A172 (cell line): ENCODE results near the gene CYBC1. TPM values are rescaled to one million over a fixed set of nuclear protein-coding genes. Genes with fewer than 3 reads are reported as not detected.
"Not testable (repeated sequence)": the region's sequence is repeated elsewhere in the genome, so short reads cannot be mapped to it uniquely, and the experiment has no call there.

ENCODE experiments used
- DNase-seq: peaks from one replicate; pipeline ENCODE4 v3.0.0-alpha.2; 2015; ENCODE audit warnings: low spot score
- total RNA-seq: library from RNA; depleted of rRNA; stranded (reverse); fragments of >200 nt; shearing (Covaris generic); gene quantifications from 2 replicates; pipeline ENCODE4 v1.2.3, GENCODE V29; 2014

Gene CYBC1
- total RNA-seq, 1 experiment from 2014 or later = 121 TPM

GRCh38 chr17:82479602-82480001 lies 29.1 kb upstream of the CYBC1 start:
- no peak for DNase-seq

DNA sequence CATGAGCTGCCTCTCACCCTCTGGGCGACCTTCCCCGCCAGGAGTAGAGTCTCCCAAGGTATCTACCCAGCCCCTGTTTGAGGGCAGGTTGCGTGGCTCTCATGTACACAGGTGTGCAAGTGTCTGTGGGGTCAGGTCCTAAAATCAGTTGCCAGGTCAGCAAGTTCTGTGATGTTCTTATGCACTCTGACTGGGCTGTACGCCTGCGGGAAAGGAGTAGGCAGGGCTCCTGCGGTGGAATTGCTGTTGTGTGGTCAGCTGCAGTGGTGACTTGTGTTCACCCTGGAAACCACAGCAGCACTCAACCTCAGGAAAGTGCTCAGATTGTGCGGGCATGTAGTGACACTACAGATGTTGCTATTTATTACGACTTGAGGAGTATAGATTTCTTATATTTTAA lies 27.4 kb upstream of the CYBC1 start:
- peak; percentile 25 for DNase-seq

GRCh38 chr17:82475458-82475857 lies 24.9 kb upstream of the CYBC1 start:
- DNase-seq = peak; percentile 56

DNA sequence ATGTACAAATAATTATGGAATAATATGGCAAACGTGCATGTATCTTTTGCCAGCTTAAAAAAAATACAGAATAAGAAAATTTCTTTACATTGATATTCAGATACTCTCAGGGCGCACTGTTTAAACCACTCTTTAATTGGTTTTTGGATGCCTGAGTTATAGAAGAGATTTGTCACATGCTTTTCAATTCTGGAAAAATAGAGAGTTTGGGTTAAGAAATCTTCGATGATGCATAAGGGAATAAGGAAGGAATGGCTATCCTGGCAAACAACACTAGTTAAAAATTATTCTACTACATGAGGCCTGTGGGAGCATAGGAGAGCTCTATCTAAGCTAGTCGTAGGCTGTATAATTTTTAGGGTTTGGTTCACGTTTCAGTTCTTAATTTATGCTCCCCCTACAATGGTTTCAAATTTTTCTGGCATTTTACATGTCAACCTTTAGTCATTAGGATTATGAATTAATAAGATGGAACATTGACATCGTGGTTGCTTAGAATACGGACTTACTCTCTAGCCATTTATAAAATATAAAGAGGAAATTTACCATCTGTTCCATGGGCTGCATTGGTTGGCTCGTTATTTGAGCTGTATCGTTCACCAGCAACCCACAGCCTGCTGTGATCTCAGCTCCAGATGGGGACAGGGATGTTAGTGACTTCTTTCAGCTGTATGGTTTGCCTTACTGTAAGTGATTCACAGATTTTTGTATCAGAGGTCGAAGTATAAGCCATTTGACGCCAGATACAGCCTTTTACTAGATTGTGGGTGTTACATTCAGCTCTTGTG lies 23.9 kb upstream of the CYBC1 start:
- DNase-seq = no peak

GRCh38 chr17:82470065-82470464 lies 19.5 kb upstream of the CYBC1 start:
- DNase-seq = no peak

DNA sequence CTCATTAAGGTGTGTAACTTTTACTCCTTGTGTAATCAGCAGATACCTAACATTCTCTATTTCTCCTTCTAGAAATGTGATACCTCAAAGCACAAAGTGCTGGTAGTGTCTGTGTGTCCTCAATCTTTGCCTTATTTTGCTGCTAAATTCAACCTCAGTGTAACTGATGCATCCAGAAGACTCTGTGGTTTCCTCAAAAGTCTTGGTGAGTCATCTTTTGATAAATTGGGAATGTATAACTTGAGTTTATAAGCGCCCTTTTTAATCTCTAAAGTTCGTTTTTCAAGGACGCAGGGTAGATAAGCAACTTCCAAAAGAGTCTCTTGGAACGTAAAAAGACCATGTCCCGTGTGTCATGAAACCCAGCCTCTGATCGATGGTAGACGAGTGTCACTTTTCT lies 18.1 kb upstream of the CYBC1 start:
- DNase-seq = no peak

- DNase-seq = no peak
These were observed 14.6 kb upstream of the CYBC1 start for GRCh38 chr17:82465023-82465603.

DNA sequence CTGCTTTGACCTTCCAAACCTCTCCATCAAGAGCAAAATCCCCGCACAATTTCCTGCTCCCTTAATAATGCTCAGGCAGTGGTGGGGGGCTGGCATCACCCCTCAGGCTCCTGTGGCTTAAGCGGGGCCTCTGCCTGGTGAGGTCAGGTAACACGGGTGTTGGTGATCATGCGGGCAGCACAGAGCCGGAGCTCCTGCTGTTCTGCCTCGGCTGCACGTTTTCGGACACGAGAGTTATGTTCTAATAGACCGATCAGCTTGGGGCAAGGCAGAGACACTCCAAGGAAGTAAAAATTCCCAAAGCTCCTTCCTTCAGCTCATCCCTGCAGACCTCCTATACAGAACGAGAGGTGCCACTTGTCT lies 14.0 kb upstream of the CYBC1 start:
- DNase-seq = no peak

DNA sequence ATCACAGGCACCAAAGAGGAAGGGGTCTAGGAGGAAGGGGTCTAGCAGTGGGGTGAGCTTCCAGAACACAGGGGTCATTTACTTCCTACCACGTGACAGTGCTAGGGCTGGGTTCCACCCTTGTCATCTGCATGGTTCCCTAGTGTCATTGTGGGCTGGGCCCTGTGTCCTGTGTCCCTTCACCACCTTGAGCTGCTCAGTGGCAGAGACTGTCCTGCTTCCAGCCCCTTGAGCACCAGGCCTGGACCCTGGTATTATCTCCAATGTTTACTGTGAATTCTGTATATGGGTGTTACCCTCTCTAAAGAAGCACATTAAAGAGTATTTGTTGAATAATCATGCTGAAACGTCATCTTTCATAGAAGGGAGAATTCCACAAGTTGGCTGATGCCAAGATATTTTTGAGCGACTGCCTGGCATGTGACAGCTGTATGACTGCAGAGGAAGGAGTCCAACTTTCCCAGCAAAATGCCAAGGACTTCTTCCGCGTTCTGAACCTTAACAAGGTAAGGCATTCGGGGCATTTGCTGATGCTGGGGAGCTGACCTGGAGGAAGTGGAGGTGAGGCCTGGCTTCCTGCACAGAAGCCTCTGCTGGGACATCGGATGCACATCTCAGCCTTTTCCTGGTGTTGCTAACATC lies 13.5 kb upstream of the CYBC1 start:
- DNase-seq = no peak

GRCh38 chr17:82463391-82463790 lies 12.8 kb upstream of the CYBC1 start:
- no peak for DNase-seq

DNA sequence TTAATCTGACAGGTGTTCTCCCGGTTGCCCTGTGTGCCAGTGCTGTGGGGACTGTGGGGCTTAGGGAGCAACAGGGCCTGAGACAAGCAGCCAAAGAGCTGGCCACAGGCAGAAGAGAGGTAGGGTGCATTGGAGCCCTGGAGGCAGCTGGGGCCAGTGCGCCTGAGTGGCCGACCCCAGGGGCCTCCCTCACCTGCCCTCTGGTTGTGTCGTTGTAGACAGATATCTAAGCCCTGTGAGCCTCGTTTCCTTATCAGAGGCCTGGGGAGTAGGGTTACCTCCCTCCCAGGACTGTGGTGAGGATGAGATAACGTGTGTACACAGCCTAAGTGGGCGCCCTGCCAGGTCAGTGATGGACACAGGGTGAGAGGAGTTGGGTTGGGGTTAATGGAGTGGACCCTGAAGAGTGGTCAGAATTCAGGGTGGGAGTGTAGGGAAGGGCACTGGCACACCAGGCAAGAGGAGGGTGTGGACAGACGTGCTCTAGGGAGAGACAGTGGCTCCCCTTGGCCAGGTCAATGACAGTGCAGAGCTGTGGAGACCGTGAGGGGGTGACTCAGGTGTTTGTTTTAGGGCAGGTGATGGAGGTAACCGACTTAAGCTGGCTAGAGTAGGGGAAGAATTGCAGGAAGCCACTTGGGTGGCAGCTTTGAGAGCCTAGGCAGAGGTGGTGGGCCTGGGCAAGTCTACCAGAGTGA lies 11.4 kb upstream of the CYBC1 start:
- DNase-seq = no peak

GRCh38 chr17:82459936-82460335 lies 9.4 kb upstream of the CYBC1 start:
- not testable (repeated sequence) for DNase-seq

DNA sequence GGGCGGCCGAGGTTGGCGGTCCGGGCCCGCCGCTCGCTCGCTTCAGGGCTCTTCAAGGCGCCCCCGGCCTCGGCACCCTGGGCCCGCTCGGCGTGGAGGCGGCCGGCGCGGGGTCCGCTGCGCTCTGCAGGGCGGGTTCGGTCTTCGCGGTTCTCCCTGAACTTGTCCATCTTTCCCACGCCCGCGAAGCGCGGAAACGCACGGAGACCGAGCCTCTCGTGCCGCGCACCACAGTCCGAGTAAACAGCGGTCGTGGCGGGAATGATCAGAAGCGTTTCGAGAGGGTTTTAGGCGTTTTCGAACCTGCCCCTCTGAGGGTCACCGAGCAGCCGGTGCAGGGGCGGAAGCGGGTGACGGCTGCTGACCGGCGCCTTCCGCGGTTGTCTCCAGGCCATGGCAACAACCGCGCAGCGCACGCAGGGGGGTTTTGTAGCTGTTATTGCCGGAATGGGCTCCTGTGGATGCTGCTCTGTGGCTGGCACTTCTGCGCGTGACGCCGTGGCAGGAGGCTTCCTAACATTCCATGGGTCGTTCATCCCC lies 8.4 kb upstream of the CYBC1 start:
- no peak for DNase-seq

- peak; percentile 98 for DNase-seq
These were observed 7.8 kb upstream of the CYBC1 start, which contains the start of gene NARF for GRCh38 chr17:82458179-82458884. Gene NARF (plus strand): TSS chr17:82458741. CDS start chr17:82458804, 63 bp downstream.

- peak; percentile 96 for DNase-seq
These were observed 7.3 kb upstream of the CYBC1 start for GRCh38 chr17:82457929-82458178.

DNA sequence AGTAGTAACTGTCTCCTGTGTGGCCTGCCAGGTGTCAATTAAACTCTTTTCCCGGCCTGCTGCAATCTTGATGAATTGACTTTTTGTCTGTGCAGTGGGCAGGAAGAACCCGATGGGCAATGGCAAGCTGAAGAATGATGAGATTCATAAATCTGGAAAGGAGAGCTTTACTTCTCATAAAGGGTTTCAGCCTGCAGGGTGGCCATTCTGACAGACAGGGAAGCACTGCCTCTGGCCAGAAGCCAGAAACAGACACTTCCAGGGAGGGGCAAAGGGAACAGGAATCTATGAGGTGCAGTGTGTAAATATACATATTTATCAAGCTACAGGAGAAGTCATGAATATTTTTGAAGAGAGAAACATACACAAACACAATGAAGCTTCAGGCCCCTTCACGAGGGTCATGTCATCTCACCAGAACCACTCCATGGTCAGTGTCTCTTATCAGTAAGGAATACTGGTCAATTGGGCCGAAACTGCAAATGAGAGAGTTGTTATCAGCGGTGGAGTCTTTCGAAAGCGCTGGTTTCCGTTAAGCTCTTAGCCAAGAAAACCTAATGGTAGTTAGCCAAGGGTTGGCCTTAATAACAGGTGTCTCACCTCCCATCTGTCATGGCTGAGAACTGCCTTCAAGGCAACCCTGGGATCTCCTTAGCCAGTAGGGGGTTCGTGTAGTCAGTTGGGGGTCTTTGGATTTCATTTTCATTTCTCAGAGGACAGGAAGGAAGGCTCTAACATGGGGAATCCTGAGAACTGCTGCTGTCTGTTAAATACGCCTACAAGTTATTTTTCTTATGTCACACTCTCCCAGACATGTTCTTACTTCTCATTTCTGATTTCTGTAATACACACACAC lies 6.7 kb upstream of the CYBC1 start:
- no peak for DNase-seq

GRCh38 chr17:82453706-82454105 lies 3.2 kb upstream of the CYBC1 start:
- not testable (repeated sequence) for DNase-seq

DNA sequence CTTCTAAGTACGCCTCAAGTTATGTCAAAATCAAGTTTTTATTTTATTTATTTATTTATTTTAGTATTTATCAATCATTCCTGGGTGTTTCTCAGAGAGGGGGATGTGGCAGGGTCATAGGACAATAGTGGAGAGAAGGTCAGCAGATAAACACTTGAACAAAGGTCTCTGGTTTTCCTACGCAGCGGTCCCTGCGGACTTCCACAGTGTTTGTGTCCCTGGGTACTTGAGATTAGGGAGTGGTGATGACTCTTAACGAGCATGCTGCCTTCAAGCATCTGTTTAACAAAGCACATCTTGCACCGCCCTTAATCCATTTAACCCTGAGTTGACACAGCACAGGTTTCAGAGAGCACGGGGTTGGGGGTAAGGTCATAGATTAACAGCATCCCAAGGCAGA lies 2.6 kb upstream of the CYBC1 start:
- DNase-seq = not testable (repeated sequence)

- DNase-seq = no peak
These were observed 1.6 kb upstream of the CYBC1 start for GRCh38 chr17:82452162-82452561.

GRCh38 chr17:82449883-82450356 lies 632 bp downstream of the CYBC1 start:
- no peak for DNase-seq
